HepG2 (cell line): ENCODE data around the gene GNG3. TPM values are rescaled to one million over a fixed set of nuclear protein-coding genes. Genes with fewer than 3 reads are reported as not detected.

ENCODE experiments used
- ATAC-seq: fragments of 200-7000 bp; cut with Tn5 transposase; 3 replicates; pipeline ENCODE4 v1.9.1; 2020; ENCODE audit warnings: mild to moderate bottlenecking, moderate library complexity
- BruUV-seq: library from RNA; stranded (reverse); fragments of 400-500 nt; replicated peaks from 2 replicates; lab custom pipeline; 2021; lab: Mats Ljungman, UMichigan
- CTCF ChIA-PET: fragments of 300-600 bp; formaldehyde crosslinking; extraction: SDS; loops from one replicate; lab custom pipeline; 2021; ENCODE audit warnings: low total read pairs, inconsistent platforms, low intra/inter-chr PET ratio; lab: Yijun Ruan, JAX
- POLR2A ChIA-PET: fragments of 350-600 bp; sonication (Branson Sonifier 250); formaldehyde crosslinking; loops from one replicate; lab custom pipeline; 2020; ENCODE audit warnings: antibody characterized with exemption, inconsistent platforms; lab: Yijun Ruan, JAX
- DNase-seq: peaks from one replicate; pipeline ENCODE4 v3.0.0-alpha.2; 2015; ENCODE audit warnings: low spot score
- FAIRE-seq: peaks from 3 replicates; lab custom pipeline; 2011; peaks lifted over from hg19 to GRCh38; lab: Jason Lieb, UNC
- H2AFZ ChIP-seq: one replicate; pipeline ENCODE4 v1.6.1; 2011; ENCODE audit warnings: low read length, inconsistent platforms
- H3K27ac ChIP-seq: fragments of 300-600 bp; 3 replicates; pipeline ENCODE4 v1.8.0; 2011; ENCODE audit warnings: mixed run types, mild to moderate bottlenecking, mixed read lengths, low read length, inconsistent platforms; ENCODE audit not compliant: insufficient read depth; ENCODE audit errors: extremely low read length
- H3K27me3 ChIP-seq, 2 experiments: fragments of 200-600 bp in 1 of 2; 2 replicates in 1 of 2; 3 replicates in 1 of 2; pipeline versions ENCODE4 v1.6.0 to v1.8.0; 2011; ENCODE audit warnings: low read length in 2 of 2, mild to moderate bottlenecking in 2 of 2, moderate library complexity in 2 of 2, inconsistent platforms in 1 of 2; ENCODE audit not compliant: insufficient read depth in 2 of 2, control insufficient read depth in 1 of 2
- H3K36me3 ChIP-seq, 2 experiments: fragments of 200-600 bp in 1 of 2; replicated peaks in 1 of 2; 2 replicates in 1 of 2; 3 replicates in 1 of 2; pipeline versions ENCODE4 v1.5.1 to v1.8.0; 2011; ENCODE audit warnings: low read length in 2 of 2, inconsistent platforms in 1 of 2; ENCODE audit not compliant: insufficient read depth in 2 of 2, control insufficient read depth in 1 of 2
- H3K4me1 ChIP-seq: 2 replicates; pipeline ENCODE4 v1.5.1; 2012; ENCODE audit warnings: low read length, inconsistent platforms; ENCODE audit not compliant: insufficient read depth
- H3K4me2 ChIP-seq: 2 replicates; pipeline ENCODE4 v1.6.0; 2011; ENCODE audit warnings: low read depth, low read length, inconsistent platforms
- H3K4me3 ChIP-seq, 3 experiments: fragments of 200-600 bp in 1 of 3; sonication (generic), shearing (Covaris generic) in 1 of 3; replicated peaks in 1 of 3; 2 replicates each; pipeline ENCODE4 v1.5.1; 2011 to 2016; ENCODE audit warnings: low read length in 3 of 3, inconsistent platforms in 2 of 3, low read depth in 2 of 3, mild to moderate bottlenecking in 2 of 3, control low read depth in 1 of 3, mixed read lengths in 1 of 3; ENCODE audit not compliant: insufficient read depth in 1 of 3
- H3K79me2 ChIP-seq: one replicate; pipeline ENCODE4 v1.6.1; 2011; ENCODE audit warnings: low read length, inconsistent platforms; ENCODE audit not compliant: insufficient read depth
- H3K9ac ChIP-seq: 2 replicates; pipeline ENCODE4 v1.6.0; 2011; ENCODE audit warnings: mild to moderate bottlenecking, low read depth, low read length, inconsistent platforms; ENCODE audit not compliant: insufficient read depth
- H3K9me3 ChIP-seq: 2 replicates; pipeline ENCODE4 v1.5.1; 2012; ENCODE audit warnings: mild to moderate bottlenecking, low read length
- H4K20me1 ChIP-seq: 2 replicates; pipeline ENCODE4 v1.6.0; 2011; ENCODE audit warnings: inconsistent platforms, mild to moderate bottlenecking, low read length, moderate library complexity; ENCODE audit not compliant: insufficient read depth
- AGO2 ChIP-seq: fragments of 200-400 bp; formaldehyde crosslinking; optimal IDR thresholded peaks from 2 replicates; pipeline ENCODE3; 2017; ENCODE audit warnings: mild to moderate bottlenecking, low read depth, low read length, moderate library complexity
- HOXA3 ChIP-seq: sonication (generic); formaldehyde crosslinking; IDR thresholded peaks from 2 replicates; pipeline ENCODE4 v1.5.0; 2020; ENCODE audit warnings: missing genetic modification reagents
- KAT2B ChIP-seq: fragments of 150-350 bp; IDR thresholded peaks from 2 replicates; pipeline ENCODE4 v1.6.1; 2014; ENCODE audit warnings: low read depth, low read length, borderline replicate concordance
- NONO ChIP-seq, 2 experiments: fragments of 450-650 bp in 1 of 2; sonication (generic) in 1 of 2; formaldehyde crosslinking in 1 of 2; IDR thresholded peaks in 1 of 2; conservative IDR thresholded peaks in 1 of 2; 2 replicates each; pipeline versions ENCODE4 v1.6.1 to v1.8.0; 2017 to 2022; ENCODE audit warnings: mild to moderate bottlenecking in 1 of 2, missing genetic modification reagents in 1 of 2, moderate library complexity in 1 of 2
- RAD51 ChIP-seq: fragments of 450-650 bp; IDR thresholded peaks from 2 replicates; pipeline ENCODE4 v1.6.1; 2016; ENCODE audit warnings: borderline replicate concordance
- RARG ChIP-seq: sonication (generic); formaldehyde crosslinking; IDR thresholded peaks from 2 replicates; pipeline ENCODE4 v1.4.0; 2020; ENCODE audit warnings: low read depth, mild to moderate bottlenecking, missing genetic modification reagents
- RBFOX2 ChIP-seq: fragments of 200-400 bp; formaldehyde crosslinking; IDR thresholded peaks from 2 replicates; pipeline ENCODE4 v1.6.1; 2017; ENCODE audit warnings: low read depth, mild to moderate bottlenecking, low read length
- YY1 ChIP-seq: IDR thresholded peaks from 2 replicates; pipeline ENCODE4 v1.6.1; 2011; ENCODE audit warnings: low read length, low read depth, moderate library complexity, mild to moderate bottlenecking; ENCODE audit not compliant: insufficient read depth, insufficient replicate concordance
- ZFAT ChIP-seq: sonication (generic); formaldehyde crosslinking; conservative IDR thresholded peaks from 2 replicates; pipeline ENCODE4 v1.8.1; 2023; ENCODE audit warnings: missing genetic modification reagents, inconsistent platforms
- ZNF572 ChIP-seq: sonication (generic); formaldehyde crosslinking; IDR thresholded peaks from 2 replicates; pipeline ENCODE4 v1.5.1; 2020; ENCODE audit warnings: mild to moderate bottlenecking, missing genetic modification reagents
- WGBS: methylation state at CpG from one replicate; pipeline ENCODE4 v1.1.6; 2017; ENCODE audit warnings: low lambda C conversion rate; 5-methylcytosine and 5-hydroxymethylcytosine counted together
- in situ Hi-C: cut with HindIII; loops from 2 replicates; pipeline ENCODE4 v1.10.0; 2017; ENCODE audit warnings: low pct_unique_long_range_greater_than_20kb; ENCODE audit not compliant: extremely low pct_ligation_motif_present
- intact Hi-C: fragments of 100-400 bp; cut with micrococcal nuclease; formaldehyde crosslinking; loops from one replicate; pipeline ENCODE4 v1.10.0; 2022; ENCODE audit not compliant: unreplicated experiment
- polyA plus RNA-seq, 8 experiments: library from polyadenylated mRNA; depleted of rRNA in 3 of 8; stranded (reverse) in 7 of 8; unstranded in 1 of 8; fragments of >200 nt; fragmentation: Illumina TruSeq in 4 of 8; extraction: Trizol in 4 of 8; gene quantifications; 2 replicates each; pipeline versions ENCODE4 v1.2.1 to v1.2.3, GENCODE V29; 2011 to 2016; ENCODE audit warnings: low read depth in 4 of 8, missing spikeins in 1 of 8, mixed read lengths in 1 of 8; ENCODE audit not compliant: insufficient read depth in 1 of 8
- total RNA-seq, 5 experiments: library from RNA; depleted of rRNA; stranded (reverse); fragments of >200 nt; fragmentation: Illumina TruSeq; extraction: Trizol; gene quantifications; 2 replicates each; pipeline ENCODE4 v1.2.3, GENCODE V29; 2016; ENCODE audit warnings: low read depth in 1 of 5
- TF ChIP-seq, protein P1 (sequence below): IDR thresholded peaks from 2 replicates; pipeline ENCODE4 v1.6.1; 2016; ENCODE audit warnings: missing biosample characterization, missing genetic modification reagents, low read depth
- TF ChIP-seq, protein P2 (sequence below): sonication (generic); formaldehyde crosslinking; IDR thresholded peaks from 2 replicates; pipeline ENCODE4 v1.4.0; 2020; ENCODE audit warnings: missing genetic modification reagents
- TF ChIP-seq, protein P3 (sequence below): IDR thresholded peaks from 2 replicates; pipeline ENCODE4 v1.6.1; 2016; ENCODE audit warnings: missing genetic modification reagents, missing compliant biosample characterization

GNG3 gene
- total and polyA plus RNA-seq, 2 of the 13 experiments (the other 11 are each of a cell fraction or from before 2014, with no cell fraction given): not detected

DNA sequence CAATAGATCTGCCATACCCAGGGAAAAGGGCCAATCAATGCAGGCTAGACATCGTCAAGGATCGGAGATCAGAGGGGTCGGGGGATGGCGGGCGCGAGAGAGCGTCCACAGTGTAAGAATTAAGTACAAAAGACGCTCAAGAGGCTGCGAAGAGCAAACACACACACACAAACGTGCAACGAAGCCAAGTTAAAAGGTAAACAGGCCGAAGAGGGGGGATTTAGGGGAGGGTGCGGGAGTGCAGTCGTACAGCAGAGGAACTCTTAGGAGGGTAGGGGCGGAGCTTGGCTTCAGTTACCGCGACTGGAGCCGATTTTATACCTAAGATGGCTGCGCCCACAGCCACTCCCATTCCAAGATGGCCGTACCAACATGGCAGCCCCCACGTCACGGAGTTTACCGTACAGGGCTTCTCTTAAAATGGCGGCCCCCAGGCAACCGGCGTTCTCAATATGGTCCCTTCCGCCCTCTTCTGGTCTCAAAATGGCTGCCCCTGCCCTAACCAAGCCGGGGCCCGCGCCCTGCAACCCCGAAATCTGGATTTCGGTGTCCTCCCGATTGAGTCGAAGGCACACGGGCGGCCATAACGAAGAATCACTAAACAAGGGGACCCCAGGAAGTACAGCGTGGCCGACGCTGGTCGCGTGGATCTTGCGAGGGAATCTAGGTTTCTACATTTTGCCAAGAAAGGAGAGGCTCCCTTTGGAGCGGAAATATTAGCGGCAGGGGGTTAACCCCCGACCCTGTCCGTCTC, 1.9 kb downstream of the GNG3 start:
- Histone ChIP-seq H3K27ac (no peak overlapping the region), H3K4me2 (no peak overlapping the region), H3K9me3 (no peaks in the 10 kb centered on the region), H3K27me3 (no peaks in the 10 kb centered on the region), H3K4me3 (no peak overlapping the region), H4K20me1 (peaks cover 6% of the 10 kb centered on the region; the same call in 1 of the 2 replicates), H3K4me1 (peaks cover 18% of the 10 kb centered on the region), H3K79me2 (no peaks in the 10 kb centered on the region), H3K9ac (no peak overlapping the region), H2AFZ (no peak overlapping the region), H3K36me3 (peaks cover 12 to 53% of the 10 kb centered on the region in 2 experiments)
- TF ChIP-seq KAT2B (no peak), NONO (IDR thresholded peaks at IDR 0.05) (no peak), NONO (CRISPR knock-in tag; conservative IDR thresholded peaks at IDR 0.05) (0 out of 2 replicates have a peak, but pooled peaks have one; percentile 21), RBFOX2 (peak; percentile 59; the same call in 1 of the 2 replicates), YY1 (peak; percentile 55), ZNF572 (CRISPR knock-in tag) (no peak), RARG (CRISPR knock-in tag) (no peak), ZFAT (CRISPR knock-in tag) (no peak), HOXA3 (CRISPR knock-in tag) (0 out of 2 replicates have a peak, but pooled peaks have one; percentile 21), RAD51 (no peak), AGO2 (peak; percentile 92)
- TF ChIP-seq, protein P1, sequence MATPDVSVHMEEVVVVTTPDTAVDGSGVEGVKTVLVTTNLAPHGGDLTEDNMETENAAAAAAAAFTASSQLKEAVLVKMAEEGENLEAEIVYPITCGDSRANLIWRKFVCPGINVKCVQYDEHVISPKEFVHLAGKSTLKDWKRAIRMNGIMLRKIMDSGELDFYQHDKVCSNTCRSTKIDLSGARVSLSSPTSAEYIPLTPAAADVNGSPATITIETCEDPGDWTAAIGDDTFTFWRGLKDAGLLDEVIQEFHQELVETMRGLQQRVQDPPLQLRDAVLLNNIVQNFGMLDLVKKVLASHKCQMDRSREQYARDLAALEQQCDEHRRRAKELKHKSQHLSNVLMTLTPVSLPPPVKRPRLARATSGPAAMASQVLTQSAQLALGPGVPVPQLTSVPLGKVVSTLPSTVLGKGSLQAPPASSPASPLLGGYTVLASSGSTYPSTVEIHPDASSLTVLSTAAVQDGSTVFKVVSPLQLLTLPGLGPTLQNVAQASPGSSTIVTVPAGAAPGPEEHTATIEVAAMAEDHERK (CRISPR knock-in tag): no peak
- TF ChIP-seq, protein P2, sequence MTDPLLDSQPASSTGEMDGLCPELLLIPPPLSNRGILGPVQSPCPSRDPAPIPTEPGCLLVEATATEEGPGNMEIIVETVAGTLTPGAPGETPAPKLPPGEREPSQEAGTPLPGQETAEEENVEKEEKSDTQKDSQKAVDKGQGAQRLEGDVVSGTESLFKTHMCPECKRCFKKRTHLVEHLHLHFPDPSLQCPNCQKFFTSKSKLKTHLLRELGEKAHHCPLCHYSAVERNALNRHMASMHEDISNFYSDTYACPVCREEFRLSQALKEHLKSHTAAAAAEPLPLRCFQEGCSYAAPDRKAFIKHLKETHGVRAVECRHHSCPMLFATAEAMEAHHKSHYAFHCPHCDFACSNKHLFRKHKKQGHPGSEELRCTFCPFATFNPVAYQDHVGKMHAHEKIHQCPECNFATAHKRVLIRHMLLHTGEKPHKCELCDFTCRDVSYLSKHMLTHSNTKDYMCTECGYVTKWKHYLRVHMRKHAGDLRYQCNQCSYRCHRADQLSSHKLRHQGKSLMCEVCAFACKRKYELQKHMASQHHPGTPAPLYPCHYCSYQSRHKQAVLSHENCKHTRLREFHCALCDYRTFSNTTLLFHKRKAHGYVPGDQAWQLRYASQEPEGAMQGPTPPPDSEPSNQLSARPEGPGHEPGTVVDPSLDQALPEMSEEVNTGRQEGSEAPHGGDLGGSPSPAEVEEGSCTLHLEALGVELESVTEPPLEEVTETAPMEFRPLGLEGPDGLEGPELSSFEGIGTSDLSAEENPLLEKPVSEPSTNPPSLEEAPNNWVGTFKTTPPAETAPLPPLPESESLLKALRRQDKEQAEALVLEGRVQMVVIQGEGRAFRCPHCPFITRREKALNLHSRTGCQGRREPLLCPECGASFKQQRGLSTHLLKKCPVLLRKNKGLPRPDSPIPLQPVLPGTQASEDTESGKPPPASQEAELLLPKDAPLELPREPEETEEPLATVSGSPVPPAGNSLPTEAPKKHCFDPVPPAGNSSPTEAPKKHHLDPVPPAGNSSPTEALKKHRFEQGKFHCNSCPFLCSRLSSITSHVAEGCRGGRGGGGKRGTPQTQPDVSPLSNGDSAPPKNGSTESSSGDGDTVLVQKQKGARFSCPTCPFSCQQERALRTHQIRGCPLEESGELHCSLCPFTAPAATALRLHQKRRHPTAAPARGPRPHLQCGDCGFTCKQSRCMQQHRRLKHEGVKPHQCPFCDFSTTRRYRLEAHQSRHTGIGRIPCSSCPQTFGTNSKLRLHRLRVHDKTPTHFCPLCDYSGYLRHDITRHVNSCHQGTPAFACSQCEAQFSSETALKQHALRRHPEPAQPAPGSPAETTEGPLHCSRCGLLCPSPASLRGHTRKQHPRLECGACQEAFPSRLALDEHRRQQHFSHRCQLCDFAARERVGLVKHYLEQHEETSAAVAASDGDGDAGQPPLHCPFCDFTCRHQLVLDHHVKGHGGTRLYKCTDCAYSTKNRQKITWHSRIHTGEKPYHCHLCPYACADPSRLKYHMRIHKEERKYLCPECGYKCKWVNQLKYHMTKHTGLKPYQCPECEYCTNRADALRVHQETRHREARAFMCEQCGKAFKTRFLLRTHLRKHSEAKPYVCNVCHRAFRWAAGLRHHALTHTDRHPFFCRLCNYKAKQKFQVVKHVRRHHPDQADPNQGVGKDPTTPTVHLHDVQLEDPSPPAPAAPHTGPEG (CRISPR knock-in tag): no peak
- TF ChIP-seq, protein P3, sequence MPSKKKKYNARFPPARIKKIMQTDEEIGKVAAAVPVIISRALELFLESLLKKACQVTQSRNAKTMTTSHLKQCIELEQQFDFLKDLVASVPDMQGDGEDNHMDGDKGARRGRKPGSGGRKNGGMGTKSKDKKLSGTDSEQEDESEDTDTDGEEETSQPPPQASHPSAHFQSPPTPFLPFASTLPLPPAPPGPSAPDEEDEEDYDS (CRISPR knock-in tag): no peak
- ChIA-PET POLR2A (interaction anchor here (1.4 kb wide), 1 partner anchor 44 kb away, joined by 4 read pairs; the partner anchor contains the start of gene ZBTB3), CTCF (no interaction called here)
- DNase-seq: no peak
- no peak for FAIRE-seq
- WGBS: 98% methylated on average over 47 of the region's 47 CpGs
- no TSS peak for BruUV-seq
- no peak for ATAC-seq
- in situ Hi-C loops (loop anchor here (10.0 kb wide), 1 partner anchor 315 kb away; no protein-coding TSS in a partner anchor), intact Hi-C loops (no loop called here)
